ENCODE measurements around the gene NAP1L1. TPM values are rescaled to one million over a fixed set of nuclear protein-coding genes. Genes with fewer than 3 reads are reported as not detected.

NAP1L1 gene
- total RNA-seq, 4 donors from 2014 or later: 78.9 to 191 (median 150) TPM

DNA sequence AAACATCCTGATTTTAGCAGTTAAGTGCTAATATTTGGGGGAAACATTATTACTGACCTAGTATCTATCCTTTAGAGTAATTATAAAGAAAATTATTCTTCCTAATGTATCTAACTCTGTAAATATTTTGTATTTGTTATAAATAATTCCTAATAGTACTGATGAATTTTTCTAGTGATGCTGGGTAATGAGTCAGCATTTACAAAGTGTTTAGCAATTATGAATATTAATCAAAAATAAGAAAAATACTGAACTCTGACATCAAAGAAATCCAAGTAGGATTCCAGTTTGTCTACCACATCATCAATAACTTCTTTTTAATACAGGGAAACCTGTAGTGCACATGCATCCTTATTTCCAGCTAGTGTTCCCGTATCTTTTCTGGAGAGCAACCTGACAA is 9.0 kb downstream of the NAP1L1 start:
- Histone ChIP-seq H3K4me1 (peaks cover 0 to 4% (median 0%) of the 10 kb centered on the region in 4 donors), H3K4me3 (no peak overlapping the region), H3K36me3 (no peaks in the 10 kb centered on the region), H3K27me3 (no peaks in the 10 kb centered on the region), H3K9me3 (peaks cover 0 to 10% of the 10 kb centered on the region in 2 donors), H3K27ac (no peak overlapping the region)
- DNase-seq: no peak
- in situ Hi-C loops (cut with MboI; ENCODE audit: low pct_ligation_motif_present in 1 of 4, low pct_unique_long_range_greater_than_20kb in 1 of 4, low sequenced_read_pairs in 3 of 4) (loop anchor here in 2 of 4 donors (25.0 kb wide), 1 partner anchor 487 kb away; the partner anchor contains the start of gene OSBPL8 (in 2 of the 2)), intact Hi-C loops (cut with DNase I; ENCODE audit: low total_unique reads) (no loop called here)
- 88 to 100% methylated on average over 1 of the region's 1 CpG for WGBS, 2 donors (ENCODE audit: low coverage in 1 of 2)
- TF ChIP-seq, protein P1, sequence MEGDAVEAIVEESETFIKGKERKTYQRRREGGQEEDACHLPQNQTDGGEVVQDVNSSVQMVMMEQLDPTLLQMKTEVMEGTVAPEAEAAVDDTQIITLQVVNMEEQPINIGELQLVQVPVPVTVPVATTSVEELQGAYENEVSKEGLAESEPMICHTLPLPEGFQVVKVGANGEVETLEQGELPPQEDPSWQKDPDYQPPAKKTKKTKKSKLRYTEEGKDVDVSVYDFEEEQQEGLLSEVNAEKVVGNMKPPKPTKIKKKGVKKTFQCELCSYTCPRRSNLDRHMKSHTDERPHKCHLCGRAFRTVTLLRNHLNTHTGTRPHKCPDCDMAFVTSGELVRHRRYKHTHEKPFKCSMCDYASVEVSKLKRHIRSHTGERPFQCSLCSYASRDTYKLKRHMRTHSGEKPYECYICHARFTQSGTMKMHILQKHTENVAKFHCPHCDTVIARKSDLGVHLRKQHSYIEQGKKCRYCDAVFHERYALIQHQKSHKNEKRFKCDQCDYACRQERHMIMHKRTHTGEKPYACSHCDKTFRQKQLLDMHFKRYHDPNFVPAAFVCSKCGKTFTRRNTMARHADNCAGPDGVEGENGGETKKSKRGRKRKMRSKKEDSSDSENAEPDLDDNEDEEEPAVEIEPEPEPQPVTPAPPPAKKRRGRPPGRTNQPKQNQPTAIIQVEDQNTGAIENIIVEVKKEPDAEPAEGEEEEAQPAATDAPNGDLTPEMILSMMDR (IDR thresholded peaks at IDR 0.05): no peak
- TF ChIP-seq POLR2A (IDR thresholded peaks at IDR 0.05) (no peak), POLR2AphosphoS5 (IDR thresholded peaks at IDR 0.05) (no peak), EP300 (IDR thresholded peaks at IDR 0.05; ENCODE audit: low read depth) (no peak)

DNA sequence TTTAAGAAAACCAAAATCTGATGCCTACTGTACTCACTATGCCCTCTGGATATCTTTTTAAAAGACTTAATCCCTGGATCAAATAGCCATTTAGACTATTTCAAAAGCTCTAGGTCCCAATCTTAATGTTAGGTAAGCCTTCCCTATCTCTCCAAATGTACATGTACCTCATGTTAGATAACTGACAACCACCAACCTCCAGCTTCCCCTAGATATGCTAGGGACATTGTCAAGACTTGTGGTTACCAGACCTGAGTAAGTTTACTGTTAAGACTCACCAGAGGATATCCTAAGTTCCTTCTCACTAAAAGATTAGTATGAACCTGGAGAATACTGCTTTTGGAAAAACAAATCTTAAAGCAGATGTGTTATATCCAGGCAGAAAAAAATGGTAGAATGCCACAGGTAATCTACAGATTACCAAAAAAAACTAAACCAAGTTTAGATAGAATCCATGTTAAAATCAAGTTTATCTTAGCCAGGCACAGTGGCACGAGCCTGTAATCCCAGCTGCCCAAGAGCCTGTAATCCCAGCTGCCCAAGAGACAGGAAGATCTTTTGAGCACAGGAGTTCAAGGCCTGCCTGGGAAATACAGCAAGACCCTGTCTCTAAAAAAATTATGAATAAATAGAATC is 9.7 kb downstream of the NAP1L1 start:
- intact Hi-C loops (cut with DNase I; ENCODE audit: low total_unique reads) (no loop called here), in situ Hi-C loops (cut with MboI; ENCODE audit: low pct_ligation_motif_present in 1 of 4, low pct_unique_long_range_greater_than_20kb in 1 of 4, low sequenced_read_pairs in 3 of 4) (loop anchor here in 2 of 4 donors (25.0 kb wide), 1 partner anchor 487 kb away; the partner anchor contains the start of gene OSBPL8 (in 2 of the 2))
- Histone ChIP-seq H3K4me3 (no peak overlapping the region), H3K36me3 (no peaks in the 10 kb centered on the region), H3K27ac (no peak overlapping the region), H3K27me3 (no peaks in the 10 kb centered on the region), H3K9me3 (peaks cover 0 to 10% of the 10 kb centered on the region in 2 donors), H3K4me1 (peaks cover 0 to 4% (median 0%) of the 10 kb centered on the region in 4 donors)
- 88 to 91% methylated on average over 1 of the region's 1 CpG for WGBS, 2 donors (ENCODE audit: low coverage in 1 of 2)
- no peak for DNase-seq
- TF ChIP-seq POLR2A (IDR thresholded peaks at IDR 0.05) (no peak), EP300 (IDR thresholded peaks at IDR 0.05; ENCODE audit: low read depth) (no peak), POLR2AphosphoS5 (IDR thresholded peaks at IDR 0.05) (no peak)
- TF ChIP-seq, protein P1 (IDR thresholded peaks at IDR 0.05): no peak

DNA sequence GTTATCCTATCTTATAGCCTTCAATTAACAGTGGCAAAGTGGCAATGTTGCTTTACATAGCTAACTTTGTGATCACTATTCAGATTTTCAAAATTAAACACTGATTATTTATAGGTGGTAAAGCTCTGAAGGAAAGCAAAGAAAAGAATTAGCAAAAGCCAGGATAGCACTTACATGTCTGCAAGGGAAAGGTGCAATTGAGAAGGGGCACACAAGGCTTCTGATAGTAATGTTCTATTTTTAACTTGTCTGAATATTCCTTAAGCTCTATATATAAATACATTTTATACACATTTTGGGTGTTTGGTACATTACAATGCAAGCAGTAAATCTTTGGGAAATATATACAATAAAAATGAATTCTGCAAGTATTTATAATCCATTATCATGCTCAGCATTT is 10.9 kb downstream of the NAP1L1 start:
- intact Hi-C loops (cut with DNase I; ENCODE audit: low total_unique reads): no loop called here
- H3K4me1 ChIP-seq: peaks cover 0 to 4% (median 0%) of the 10 kb centered on the region in 4 donors
- in situ Hi-C loops (cut with MboI; ENCODE audit: low pct_ligation_motif_present in 1 of 4, low pct_unique_long_range_greater_than_20kb in 1 of 4, low sequenced_read_pairs in 3 of 4): no loop called here

DNA sequence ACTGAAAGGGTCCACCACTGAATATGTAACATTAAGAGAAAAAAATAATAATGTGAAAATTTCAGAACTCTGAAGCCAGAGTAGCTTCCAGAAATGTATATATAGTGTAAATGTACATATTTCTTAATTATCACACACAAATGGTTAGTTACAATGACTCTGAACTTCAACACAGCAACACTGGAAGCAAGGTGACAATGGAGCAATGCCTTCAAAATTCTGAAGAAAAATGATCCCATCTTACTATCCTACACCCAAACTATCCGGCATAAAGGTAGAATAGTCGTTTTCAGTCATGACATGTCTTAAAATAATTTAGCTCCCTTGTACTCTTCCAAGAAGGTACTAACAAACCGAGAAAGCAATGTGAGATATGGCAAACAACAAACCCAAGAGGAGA is 11.9 kb downstream of the NAP1L1 start:
- in situ Hi-C loops (cut with MboI; ENCODE audit: low pct_ligation_motif_present in 1 of 4, low pct_unique_long_range_greater_than_20kb in 1 of 4, low sequenced_read_pairs in 3 of 4) (no loop called here), intact Hi-C loops (cut with DNase I; ENCODE audit: low total_unique reads) (no loop called here)
- Histone ChIP-seq H3K9me3 (no peaks in the 10 kb centered on the region), H3K36me3 (no peaks in the 10 kb centered on the region), H3K4me1 (peaks cover 0 to 4% (median 0%) of the 10 kb centered on the region in 4 donors), H3K4me3 (no peak overlapping the region), H3K27me3 (no peaks in the 10 kb centered on the region), H3K27ac (no peak overlapping the region)
- no peak for DNase-seq
- WGBS, 2 donors (ENCODE audit: low coverage in 1 of 2): 88 to 94% methylated on average over 3 of the region's 3 CpGs
- TF ChIP-seq POLR2A (IDR thresholded peaks at IDR 0.05) (no peak), POLR2AphosphoS5 (IDR thresholded peaks at IDR 0.05) (no peak), EP300 (IDR thresholded peaks at IDR 0.05; ENCODE audit: low read depth) (no peak)
- TF ChIP-seq, protein P1 (IDR thresholded peaks at IDR 0.05): no peak

More for the DNA sequence above, 10.9 kb downstream of the NAP1L1 start:
- Histone ChIP-seq H3K27me3 (no peaks in the 10 kb centered on the region), H3K36me3 (no peaks in the 10 kb centered on the region), H3K27ac (no peak overlapping the region), H3K9me3 (peaks cover 0 to 2% of the 10 kb centered on the region in 2 donors), H3K4me3 (no peak overlapping the region)
- no peak for DNase-seq
- TF ChIP-seq, protein P1 (IDR thresholded peaks at IDR 0.05): no peak
- TF ChIP-seq POLR2AphosphoS5 (IDR thresholded peaks at IDR 0.05) (no peak), EP300 (IDR thresholded peaks at IDR 0.05; ENCODE audit: low read depth) (no peak), POLR2A (IDR thresholded peaks at IDR 0.05) (no peak)

Data from transverse colon (tissue), 4 donors.